Prostate gland (tissue), 2 donors: ENCODE data around the gene JPH3. TPM values are rescaled to one million over a fixed set of nuclear protein-coding genes. Genes with fewer than 3 reads are reported as not detected.

ENCODE experiments used
- DNase-seq: peaks from one replicate; pipeline ENCODE4 v3.0.0-alpha.2; 2019; ENCODE audit warnings: low spot score
- H3K27ac ChIP-seq, 2 donors: fragments of 200-600 bp; sonication (generic); 2 replicates each; pipeline ENCODE4 v1.5.1; 2017 to 2019
- H3K27me3 ChIP-seq: fragments of 200-600 bp; sonication (generic); replicated peaks from 2 replicates; pipeline ENCODE4 v1.5.1; 2019; ENCODE audit not compliant: insufficient read depth
- H3K36me3 ChIP-seq, 2 donors: fragments of 200-600 bp; sonication (generic); 1 replicate in 1 of 2; 2 replicates in 1 of 2; pipeline versions ENCODE4 v1.5.1 to v1.8.1; 2017 to 2019
- H3K4me1 ChIP-seq: fragments of 200-600 bp; sonication (generic); replicated peaks from 2 replicates; pipeline ENCODE4 v1.5.1; 2019
- H3K4me3 ChIP-seq, 2 donors: fragments of 200-600 bp; sonication (generic); 2 replicates each; pipeline ENCODE4 v1.5.1; 2017 to 2019
- H3K9me3 ChIP-seq: fragments of 200-600 bp; sonication (generic); 2 replicates; pipeline ENCODE4 v1.5.1; 2017
- POLR2A ChIP-seq: fragments of 450-650 bp; IDR thresholded peaks from one replicate; pipeline ENCODE4 v1.6.1; 2016; ENCODE audit warnings: antibody characterized with exemption, mild to moderate bottlenecking
- POLR2AphosphoS5 ChIP-seq: sonication (generic); formaldehyde crosslinking; IDR thresholded peaks from one replicate; pipeline ENCODE4 v1.6.1; 2017; ENCODE audit warnings: antibody characterized with exemption
- WGBS: methylation state at CpG from one replicate; pipeline ENCODE4 v1.1.5; 2018; 5-methylcytosine and 5-hydroxymethylcytosine counted together
- intact Hi-C: fragments of 100-400 bp; cut with DNase I; formaldehyde crosslinking; loops from one replicate; pipeline ENCODE4 v1.14.2; 2022
- total RNA-seq, 2 donors: library from RNA; depleted of rRNA; stranded (reverse); fragments of >200 nt; gene quantifications; one replicate each; pipeline ENCODE4 v1.1.0, GENCODE V29; 2016
- TF ChIP-seq, protein P1 (sequence below), 4 experiments: fragments of 200-600 bp in 2 of 4; fragments of 450-650 bp in 2 of 4; sonication (generic) in 2 of 4; IDR thresholded peaks; 1 replicate in 3 of 4; 2 replicates in 1 of 4; pipeline ENCODE4 v1.5.1; 2016 to 2019; ENCODE audit warnings: antibody characterized with exemption in 4 of 4, mild to moderate bottlenecking in 2 of 4, moderate library complexity in 2 of 4

Gene JPH3
- total RNA-seq, 2 donors from 2014 or later, result 1.0 to 6.1 TPM

- Histone ChIP-seq H3K36me3 (no peaks in the 10 kb centered on the region), H3K9me3 (no peaks in the 10 kb centered on the region), H3K27ac (no peak overlapping the region), H3K27me3 (peaks cover 13% of the 10 kb centered on the region), H3K4me3 (no peak overlapping the region), H3K4me1 (no peaks in the 10 kb centered on the region)
- WGBS, result 81% methylated on average over 7 of the region's 7 CpGs
- intact Hi-C loops, result no loop called here
- TF ChIP-seq, protein P1, sequence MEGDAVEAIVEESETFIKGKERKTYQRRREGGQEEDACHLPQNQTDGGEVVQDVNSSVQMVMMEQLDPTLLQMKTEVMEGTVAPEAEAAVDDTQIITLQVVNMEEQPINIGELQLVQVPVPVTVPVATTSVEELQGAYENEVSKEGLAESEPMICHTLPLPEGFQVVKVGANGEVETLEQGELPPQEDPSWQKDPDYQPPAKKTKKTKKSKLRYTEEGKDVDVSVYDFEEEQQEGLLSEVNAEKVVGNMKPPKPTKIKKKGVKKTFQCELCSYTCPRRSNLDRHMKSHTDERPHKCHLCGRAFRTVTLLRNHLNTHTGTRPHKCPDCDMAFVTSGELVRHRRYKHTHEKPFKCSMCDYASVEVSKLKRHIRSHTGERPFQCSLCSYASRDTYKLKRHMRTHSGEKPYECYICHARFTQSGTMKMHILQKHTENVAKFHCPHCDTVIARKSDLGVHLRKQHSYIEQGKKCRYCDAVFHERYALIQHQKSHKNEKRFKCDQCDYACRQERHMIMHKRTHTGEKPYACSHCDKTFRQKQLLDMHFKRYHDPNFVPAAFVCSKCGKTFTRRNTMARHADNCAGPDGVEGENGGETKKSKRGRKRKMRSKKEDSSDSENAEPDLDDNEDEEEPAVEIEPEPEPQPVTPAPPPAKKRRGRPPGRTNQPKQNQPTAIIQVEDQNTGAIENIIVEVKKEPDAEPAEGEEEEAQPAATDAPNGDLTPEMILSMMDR (IDR thresholded peaks at IDR 0.05), result no peak
- TF ChIP-seq POLR2AphosphoS5, result no peak
- no peak for TF ChIP-seq POLR2A
- no peak for DNase-seq
These were observed 18.0 kb upstream of the JPH3 start for GRCh38 chr16:87584271-87584670.

DNA sequence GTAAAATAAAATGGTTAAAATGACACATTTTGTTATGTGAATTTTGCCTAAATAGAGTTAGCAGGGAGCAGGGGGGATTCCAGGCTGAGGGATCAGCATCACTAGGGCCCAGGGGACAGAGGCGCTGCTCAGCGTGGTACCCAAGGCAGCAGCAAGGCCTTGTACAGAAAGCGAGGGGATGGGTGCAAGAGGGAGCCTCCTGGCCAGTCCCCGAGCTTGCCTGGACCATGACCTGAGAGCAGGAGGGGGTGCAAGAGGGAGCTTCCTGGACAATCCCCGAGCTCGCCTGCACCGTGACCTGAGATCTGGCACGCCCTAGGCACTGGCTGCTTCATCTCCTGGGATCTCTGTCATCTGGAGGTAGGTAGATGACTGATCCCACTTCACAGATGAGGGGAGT, 17.3 kb upstream of the JPH3 start:
- intact Hi-C loops, result loop anchor here (5.0 kb wide), 2 partner anchors 52 to 182 kb away; partner anchors contain the start of gene KLHDC4
- DNase-seq, result no peak
- no peaks in the 10 kb centered on the region for H3K4me1 ChIP-seq
- no peak overlapping the region for H3K4me3 ChIP-seq
- H3K27me3 ChIP-seq, result peaks cover 13% of the 10 kb centered on the region
- no peak overlapping the region for H3K27ac ChIP-seq
- no peaks in the 10 kb centered on the region for H3K9me3 ChIP-seq
- no peaks in the 10 kb centered on the region for H3K36me3 ChIP-seq
- 82% methylated on average over 6 of the region's 8 CpGs for WGBS
- TF ChIP-seq POLR2AphosphoS5 (no peak), POLR2A (no peak)
- TF ChIP-seq, protein P1 (IDR thresholded peaks at IDR 0.05), result no peak

GRCh38 chr16:87585442-87586200, 16.7 kb upstream of the JPH3 start:
- Histone ChIP-seq H3K9me3 (no peaks in the 10 kb centered on the region), H3K27ac (no peak overlapping the region), H3K27me3 (peaks cover 13% of the 10 kb centered on the region), H3K36me3 (no peaks in the 10 kb centered on the region), H3K4me1 (no peaks in the 10 kb centered on the region), H3K4me3 (no peak overlapping the region)
- WGBS, result 49% methylated on average over 28 of the region's 28 CpGs
- TF ChIP-seq POLR2A (no peak), POLR2AphosphoS5 (no peak)
- TF ChIP-seq, protein P1 (IDR thresholded peaks at IDR 0.05), result no peak
- no peak for DNase-seq
- intact Hi-C loops, result loop anchor here (5.0 kb wide), 2 partner anchors 52 to 182 kb away; partner anchors contain the start of gene KLHDC4

- no peak for DNase-seq
- Histone ChIP-seq H3K4me1 (no peaks in the 10 kb centered on the region), H3K9me3 (no peaks in the 10 kb centered on the region), H3K36me3 (no peaks in the 10 kb centered on the region), H3K27ac (no peak overlapping the region), H3K4me3 (no peak overlapping the region), H3K27me3 (peaks cover 16% of the 10 kb centered on the region)
- no peak for TF ChIP-seq POLR2AphosphoS5
- TF ChIP-seq POLR2A, result no peak
- TF ChIP-seq, protein P1 (IDR thresholded peaks at IDR 0.05), result no peak
- WGBS, result 68% methylated on average over 22 of the region's 22 CpGs
- intact Hi-C loops, result loop anchor here (5.0 kb wide), 2 partner anchors 51 to 181 kb away; partner anchors contain the start of gene KLHDC4
These were observed 16.0 kb upstream of the JPH3 start for GRCh38 chr16:87586201-87586782.
